Retinal pigment epithelial cell (primary cell): Measurements from ENCODE around the gene GMPR.

Experiments used
- DNase-seq: peaks from one replicate; pipeline ENCODE4 v3.0.0-alpha.2; 2010; ENCODE audit warnings: low read depth
- H3K4me3 ChIP-seq: 2 replicates; pipeline ENCODE4 v1.5.1; 2011; ENCODE audit warnings: mild to moderate bottlenecking, low read length, control low read depth, moderate library complexity
- CTCF ChIP-seq: conservative IDR thresholded peaks from 2 replicates; pipeline ENCODE4 v1.5.1; 2011; ENCODE audit warnings: low read depth, low read length, control low read depth, inconsistent platforms

The GMPR gene

GRCh38 chr6:16279243-16279642, 40.9 kb downstream of the GMPR start:
- no peak for DNase-seq
- TF ChIP-seq CTCF: no peak
- no peak overlapping the region for H3K4me3 ChIP-seq

- no peak for DNase-seq
- TF ChIP-seq CTCF: no peak
- H3K4me3 ChIP-seq: no peak overlapping the region
Observed at GRCh38 chr6:16282370-16282769, 44.0 kb downstream of the GMPR start.

- no peak overlapping the region for H3K4me3 ChIP-seq
- no peak for TF ChIP-seq CTCF
- no peak for DNase-seq
Observed at GRCh38 chr6:16284472-16284871, 46.1 kb downstream of the GMPR start.

GRCh38 chr6:16285467-16286150, 47.2 kb downstream of the GMPR start:
- DNase-seq: no peak
- H3K4me3 ChIP-seq: no peak overlapping the region
- no peak for TF ChIP-seq CTCF

- no peak for DNase-seq
- H3K4me3 ChIP-seq: no peak overlapping the region
- TF ChIP-seq CTCF: peak; percentile 94
Observed at GRCh38 chr6:16286151-16286522, 47.8 kb downstream of the GMPR start.

- no peak for TF ChIP-seq CTCF
- no peak overlapping the region for H3K4me3 ChIP-seq
- no peak for DNase-seq
Observed at GRCh38 chr6:16288163-16288562, 49.8 kb downstream of the GMPR start.

- TF ChIP-seq CTCF: no peak
- DNase-seq: no peak
- no peak overlapping the region for H3K4me3 ChIP-seq
Observed at GRCh38 chr6:16291739-16292138, 53.4 kb downstream of the GMPR start.
